C4-2B (cell line): ENCODE results near the gene STK32C.

Experiments used
- ZFX ChIP-seq: fragments of 450-650 bp; IDR thresholded peaks from 2 replicates; pipeline ENCODE4 v1.6.1; 2017
- TF ChIP-seq, protein P1 (sequence below): fragments of 450-650 bp; conservative IDR thresholded peaks from 2 replicates; pipeline ENCODE4 v1.5.1; 2017; ENCODE audit warnings: mild to moderate bottlenecking

DNA sequence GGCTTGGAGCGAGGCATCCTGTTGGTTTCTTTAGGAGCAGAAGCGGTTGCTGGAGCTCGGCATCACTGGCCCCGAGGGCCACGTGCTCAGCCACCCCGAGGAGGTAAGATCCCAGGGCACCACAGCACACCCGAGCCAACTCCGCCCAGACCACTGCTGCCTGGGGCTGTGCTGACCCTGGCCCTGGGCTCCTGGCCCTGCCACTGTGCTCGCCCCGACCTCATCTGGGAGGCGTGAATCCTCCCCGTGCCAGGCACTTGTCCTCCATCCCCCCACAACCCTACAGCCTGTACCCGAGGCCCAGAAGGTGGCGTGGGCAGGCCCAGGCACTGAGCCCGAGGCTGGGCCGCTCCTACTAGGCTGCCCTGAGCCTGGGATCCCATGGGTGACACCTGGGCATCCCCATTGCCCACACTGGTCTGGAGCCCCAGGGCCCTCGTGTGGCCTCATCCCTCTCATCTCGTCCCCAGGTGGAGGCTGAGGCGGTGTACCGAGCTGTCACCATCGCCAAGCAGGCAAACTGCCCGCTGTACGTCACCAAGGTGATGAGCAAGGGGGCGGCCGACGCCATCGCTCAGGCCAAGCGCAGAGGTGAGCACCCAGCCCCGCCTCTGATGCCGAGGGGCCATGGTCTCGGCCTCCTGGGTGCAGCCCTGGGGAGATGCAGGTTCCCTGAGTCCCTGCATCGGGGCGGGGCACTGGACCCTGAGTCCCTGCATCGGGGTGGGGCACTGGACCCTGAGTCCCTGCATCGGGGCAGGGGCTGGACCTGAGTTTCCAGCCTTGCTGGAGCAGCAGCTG, 109.2 kb downstream of the STK32C start:
- TF ChIP-seq, protein P1, sequence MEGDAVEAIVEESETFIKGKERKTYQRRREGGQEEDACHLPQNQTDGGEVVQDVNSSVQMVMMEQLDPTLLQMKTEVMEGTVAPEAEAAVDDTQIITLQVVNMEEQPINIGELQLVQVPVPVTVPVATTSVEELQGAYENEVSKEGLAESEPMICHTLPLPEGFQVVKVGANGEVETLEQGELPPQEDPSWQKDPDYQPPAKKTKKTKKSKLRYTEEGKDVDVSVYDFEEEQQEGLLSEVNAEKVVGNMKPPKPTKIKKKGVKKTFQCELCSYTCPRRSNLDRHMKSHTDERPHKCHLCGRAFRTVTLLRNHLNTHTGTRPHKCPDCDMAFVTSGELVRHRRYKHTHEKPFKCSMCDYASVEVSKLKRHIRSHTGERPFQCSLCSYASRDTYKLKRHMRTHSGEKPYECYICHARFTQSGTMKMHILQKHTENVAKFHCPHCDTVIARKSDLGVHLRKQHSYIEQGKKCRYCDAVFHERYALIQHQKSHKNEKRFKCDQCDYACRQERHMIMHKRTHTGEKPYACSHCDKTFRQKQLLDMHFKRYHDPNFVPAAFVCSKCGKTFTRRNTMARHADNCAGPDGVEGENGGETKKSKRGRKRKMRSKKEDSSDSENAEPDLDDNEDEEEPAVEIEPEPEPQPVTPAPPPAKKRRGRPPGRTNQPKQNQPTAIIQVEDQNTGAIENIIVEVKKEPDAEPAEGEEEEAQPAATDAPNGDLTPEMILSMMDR: no peak
- no peak for TF ChIP-seq ZFX
